GM12873 (cell line): ENCODE results near the gene ALMS1.

Experiments
- CTCF ChIP-seq: IDR thresholded peaks from 2 replicates; pipeline ENCODE4 v1.5.1; 2012; ENCODE audit warnings: low read depth, mild to moderate bottlenecking, moderate library complexity, low read length, control low read depth; ENCODE audit not compliant: insufficient read depth; ENCODE audit errors: missing control alignments

Gene ALMS1

GRCh38 chr2:73426176-73426575 lies 40.5 kb downstream of the ALMS1 start:
- no peak for TF ChIP-seq CTCF

- TF ChIP-seq CTCF: no peak
These were observed 50.4 kb downstream of the ALMS1 start for GRCh38 chr2:73436019-73436418.

- no peak for TF ChIP-seq CTCF
These were observed 58.6 kb downstream of the ALMS1 start for GRCh38 chr2:73444202-73444601.

- no peak for TF ChIP-seq CTCF
These were observed 63.2 kb downstream of the ALMS1 start for GRCh38 chr2:73448856-73449255.

GRCh38 chr2:73449404-73449803 lies 63.8 kb downstream of the ALMS1 start:
- TF ChIP-seq CTCF: no peak

- no peak for TF ChIP-seq CTCF
These were observed 65.8 kb downstream of the ALMS1 start for GRCh38 chr2:73451263-73451972.

GRCh38 chr2:73457982-73458381 lies 72.3 kb downstream of the ALMS1 start:
- no peak for TF ChIP-seq CTCF

GRCh38 chr2:73468376-73468775 lies 82.7 kb downstream of the ALMS1 start:
- no peak for TF ChIP-seq CTCF
